H1 (cell line): ENCODE measurements around the gene API5. TPM values are rescaled to one million over a fixed set of nuclear protein-coding genes. Genes with fewer than 3 reads are reported as not detected.

Experiments
- CTCF ChIA-PET: fragments of 300-600 bp; sonication (Branson Sonifier 250); formaldehyde crosslinking; loops from one replicate; lab custom pipeline; 2021; ENCODE audit not compliant: partially characterized antibody; lab: Charles Lee
- POLR2A ChIA-PET: fragments of 300-600 bp; sonication (Branson Sonifier 250); formaldehyde crosslinking; loops from one replicate; lab custom pipeline; 2021; ENCODE audit warnings: inconsistent platforms; ENCODE audit not compliant: partially characterized antibody; lab: Charles Lee
- DNase-seq, 2 experiments: peaks; one replicate each; pipeline versions ENCODE4 v3.0.0 to v3.0.0-alpha.2; 2010 to 2022; ENCODE audit warnings: low spot score in 2 of 2, low read depth in 1 of 2, mixed read lengths in 1 of 2
- FAIRE-seq: peaks from 2 replicates; lab custom pipeline; 2011; peaks lifted over from hg19 to GRCh38; lab: Jason Lieb, UNC
- H2AFZ ChIP-seq: 2 replicates; pipeline ENCODE4 v1.8.1; 2012; ENCODE audit warnings: low read length, inconsistent platforms
- H2AK5ac ChIP-seq: 2 replicates; pipeline ENCODE4 v1.6.1; 2013; ENCODE audit warnings: low read depth, low read length
- H2BK120ac ChIP-seq: replicated peaks from 2 replicates; pipeline ENCODE3; 2013; ENCODE audit warnings: low read depth, low read length, inconsistent platforms
- H2BK12ac ChIP-seq: 2 replicates; pipeline ENCODE4 v1.6.1; 2013; ENCODE audit warnings: low read depth, low read length
- H2BK15ac ChIP-seq: 2 replicates; pipeline ENCODE4 v1.6.1; 2013; ENCODE audit warnings: low read length
- H2BK20ac ChIP-seq: 2 replicates; pipeline ENCODE4 v1.6.1; 2013; ENCODE audit warnings: low read length
- H2BK5ac ChIP-seq: 2 replicates; pipeline ENCODE4 v1.6.1; 2013; ENCODE audit warnings: low read depth, low read length
- H3K14ac ChIP-seq: 2 replicates; pipeline ENCODE4 v1.6.1; 2013; ENCODE audit warnings: inconsistent platforms; ENCODE audit not compliant: insufficient read length
- H3K18ac ChIP-seq: 2 replicates; pipeline ENCODE4 v1.6.1; 2013; ENCODE audit warnings: low read length; ENCODE audit errors: extremely low read depth
- H3K23ac ChIP-seq: 2 replicates; pipeline ENCODE4 v1.6.1; 2013; ENCODE audit warnings: inconsistent platforms; ENCODE audit not compliant: insufficient read length
- H3K23me2 ChIP-seq: 2 replicates; pipeline ENCODE4 v1.6.1; 2013; ENCODE audit warnings: low read depth, low read length
- H3K27ac ChIP-seq: 2 replicates; pipeline ENCODE4 v1.6.1; 2011; ENCODE audit warnings: low read depth, low read length, inconsistent platforms
- H3K27me3 ChIP-seq, 4 experiments: replicated peaks in 1 of 4; 1 replicate in 1 of 4; 2 replicates in 3 of 4; pipeline versions ENCODE4 v1.6.1 to v1.8.1; 2011 to 2013; ENCODE audit warnings: low read length in 3 of 4, mild to moderate bottlenecking in 3 of 4, inconsistent platforms in 2 of 4, mixed read lengths in 2 of 4, moderate library complexity in 1 of 4; ENCODE audit not compliant: control insufficient read depth in 3 of 4, insufficient read depth in 3 of 4; ENCODE audit errors: extremely low read depth in 1 of 4
- H3K36me3 ChIP-seq, 4 experiments: 2 replicates each; pipeline versions ENCODE4 v1.6.1 to v1.8.1; 2011 to 2013; ENCODE audit warnings: mild to moderate bottlenecking in 4 of 4, low read length in 3 of 4, moderate library complexity in 2 of 4, control low read depth in 1 of 4, inconsistent platforms in 1 of 4; ENCODE audit not compliant: insufficient read depth in 4 of 4, control insufficient read depth in 2 of 4
- H3K4ac ChIP-seq: replicated peaks from 2 replicates; pipeline ENCODE3; 2013; ENCODE audit warnings: low read length, low read depth, mixed read lengths, inconsistent platforms; ENCODE audit not compliant: insufficient read length
- H3K4me1 ChIP-seq, 4 experiments: replicated peaks in 1 of 4; 1 replicate in 1 of 4; 2 replicates in 3 of 4; pipeline versions ENCODE4 v1.6.1 to v1.8.1; 2011 to 2013; ENCODE audit warnings: low read length in 3 of 4, inconsistent platforms in 2 of 4, mixed read lengths in 1 of 4; ENCODE audit not compliant: insufficient read depth in 4 of 4, control insufficient read depth in 3 of 4
- H3K4me2 ChIP-seq, 2 experiments: 2 replicates each; pipeline versions ENCODE4 v1.6.1 to v1.8.1; 2011 to 2013; ENCODE audit warnings: low read depth in 2 of 2, low read length in 2 of 2, control low read depth in 1 of 2, inconsistent platforms in 1 of 2, mild to moderate bottlenecking in 1 of 2; ENCODE audit not compliant: insufficient read depth in 1 of 2
- H3K4me3 ChIP-seq, 4 experiments: fragments of 200-600, 300-600 bp in 1 of 4; sonication (generic), shearing (Covaris generic), sonication (Bioruptor Twin) in 1 of 4; 2 replicates each; pipeline versions ENCODE4 v1.5.1 to v1.8.1; 2011 to 2016; ENCODE audit warnings: low read length in 4 of 4, low read depth in 3 of 4, control low read depth in 2 of 4, inconsistent platforms in 2 of 4, mild to moderate bottlenecking in 2 of 4, mixed read lengths in 1 of 4, moderate library complexity in 1 of 4; ENCODE audit not compliant: insufficient read depth in 2 of 4; ENCODE audit errors: extremely low read depth in 1 of 4
- H3K56ac ChIP-seq: replicated peaks from 2 replicates; pipeline ENCODE3; 2013; ENCODE audit warnings: low read depth, mild to moderate bottlenecking, mixed read lengths, low read length, inconsistent platforms; ENCODE audit not compliant: insufficient read length
- H3K79me1 ChIP-seq: 2 replicates; pipeline ENCODE4 v1.6.1; 2013; ENCODE audit warnings: low read depth, low read length, control low read depth
- H3K79me2 ChIP-seq, 2 experiments: 2 replicates each; pipeline versions ENCODE4 v1.6.1 to v1.8.1; 2012 to 2013; ENCODE audit warnings: low read length in 2 of 2, mild to moderate bottlenecking in 2 of 2, inconsistent platforms in 1 of 2; ENCODE audit not compliant: insufficient read depth in 2 of 2, control insufficient read depth in 1 of 2
- H3K9ac ChIP-seq, 4 experiments: replicated peaks in 1 of 4; 1 replicate in 1 of 4; 2 replicates in 3 of 4; pipeline versions ENCODE4 v1.6.1 to v1.8.1; 2011 to 2013; ENCODE audit warnings: low read depth in 3 of 4, low read length in 3 of 4, control low read depth in 2 of 4, mild to moderate bottlenecking in 2 of 4, moderate library complexity in 2 of 4, inconsistent platforms in 1 of 4; ENCODE audit errors: extremely low read depth in 1 of 4
- H3K9me3 ChIP-seq, 2 experiments: 2 replicates each; pipeline versions ENCODE4 v1.6.1 to v1.8.1; 2012 to 2013; ENCODE audit warnings: mild to moderate bottlenecking in 2 of 2, moderate library complexity in 2 of 2, control low read depth in 1 of 2, inconsistent platforms in 1 of 2, low read depth in 1 of 2, low read length in 1 of 2, mixed read lengths in 1 of 2; ENCODE audit not compliant: insufficient read depth in 2 of 2
- H4K20me1 ChIP-seq, 2 experiments: replicated peaks in 1 of 2; 2 replicates each; pipeline versions ENCODE3 to v1.8.1; 2011 to 2013; ENCODE audit warnings: inconsistent platforms in 2 of 2, low read length in 2 of 2, mild to moderate bottlenecking in 1 of 2; ENCODE audit not compliant: insufficient read depth in 2 of 2, control insufficient read depth in 1 of 2
- H4K5ac ChIP-seq: 2 replicates; pipeline ENCODE4 v1.6.1; 2013; ENCODE audit warnings: low read length, low read depth, mixed read lengths, inconsistent platforms; ENCODE audit not compliant: insufficient read length
- H4K8ac ChIP-seq: 2 replicates; pipeline ENCODE4 v1.8.0; 2013; ENCODE audit warnings: mild to moderate bottlenecking, moderate library complexity, low read length, inconsistent platforms; ENCODE audit not compliant: insufficient read depth; ENCODE audit errors: extremely low read depth
- H4K91ac ChIP-seq: replicated peaks from 2 replicates; pipeline ENCODE3; 2013; ENCODE audit warnings: low read length, mixed read lengths, inconsistent platforms; ENCODE audit not compliant: insufficient read length
- JUND ChIP-seq: IDR thresholded peaks from 2 replicates; pipeline ENCODE4 v1.6.1; 2011; ENCODE audit warnings: mild to moderate bottlenecking, improper control_type of control experiment, low read length
- TEAD4 ChIP-seq: IDR thresholded peaks from 2 replicates; pipeline ENCODE4 v1.6.1; 2012; ENCODE audit warnings: low read depth, low read length, inconsistent platforms, mixed read lengths
- WGBS, 2 experiments: shearing (Covaris generic) in 1 of 2; methylation state at CpG; one replicate each; pipeline versions ENCODE4 v1.1.6 to v1.1.7; 2013 to 2015; ENCODE audit warnings: low lambda C conversion rate in 2 of 2, mixed read lengths in 2 of 2, inconsistent platforms in 1 of 2, low coverage in 1 of 2, missing lambda C conversion rate in 1 of 2; ENCODE audit not compliant: insufficient replicate concordance in 2 of 2, insufficient coverage in 1 of 2, insufficient read length in 1 of 2; ENCODE audit errors: extremely low coverage in 1 of 2, missing lambda C conversion rate in 1 of 2; 5-methylcytosine and 5-hydroxymethylcytosine counted together
- polyA plus RNA-seq, 7 experiments: library from polyadenylated mRNA; depleted of rRNA in 3 of 7; stranded (reverse) in 5 of 7; unstranded in 2 of 7; fragments of >200 nt in 5 of 7; fragments of 200-250 nt in 2 of 7; gene quantifications; 1 replicate in 5 of 7; 2 replicates in 1 of 7; 4 replicates in 1 of 7; pipeline versions ENCODE4 v1.2.1 to v1.2.3, GENCODE V29; 2011 to 2013; ENCODE audit warnings: missing spikeins in 2 of 7, mixed read lengths in 2 of 7
- total RNA-seq: library from RNA; stranded (reverse); fragmentation: NEBNext Ultra II Directional; extraction: Animal tissue kit (Norgen Biotek cat#: 25700); gene quantifications from 2 replicates; pipeline ENCODE4 v1.2.1, GENCODE V29; 2021

Gene API5
- total and polyA plus RNA-seq, 2 of the 8 experiments (the other 6 are each of a cell fraction or from before 2014, with no cell fraction given) = 39.1 to 155 TPM

- no peak for DNase-seq
- H3K23me2 ChIP-seq = no peaks in the 10 kb centered on the region
Observed at GRCh38 chr11:43285826-43286225, 26.0 kb upstream of the API5 start.

More at GRCh38 chr11:43285826-43286225, 26.0 kb upstream of the API5 start:
- Histone ChIP-seq H2BK12ac (no peak overlapping the region), H3K56ac (no peak overlapping the region), H3K27ac (no peak overlapping the region), H4K5ac (no peak overlapping the region), H3K14ac (no peak overlapping the region), H3K79me2 (no peaks in the 10 kb centered on the region), H3K4ac (no peak overlapping the region), H2BK120ac (no peak overlapping the region), H3K18ac (no peak overlapping the region), H3K9me3 (no peaks in the 10 kb centered on the region), H4K91ac (no peak overlapping the region), H2AK5ac (no peak overlapping the region), H3K4me2 (no peak overlapping the region), H2BK20ac (no peak overlapping the region), H2BK5ac (no peak overlapping the region), H3K36me3 (no peaks in the 10 kb centered on the region), H3K27me3 (no peaks in the 10 kb centered on the region), H3K23ac (no peak overlapping the region), H3K79me1 (no peaks in the 10 kb centered on the region), H2AFZ (peak overlapping the region; percentile 21; the same call in 1 of the 2 replicates), H2BK15ac (no peak overlapping the region), H4K20me1 (no peaks in the 10 kb centered on the region), H3K4me1 (peaks cover 0 to 4% (median 0%) of the 10 kb centered on the region in 4 experiments; a peak in 1 of 7 replicates), H3K9ac (no peak overlapping the region), H3K4me3 (no peak overlapping the region), H4K8ac (no peak overlapping the region)
- FAIRE-seq = no peak
- 93% methylated on average over 4 of the region's 4 CpGs; no CpG with 5 or more reads in 1 of the 2 experiments for WGBS, 2 experiments
- no peak for TF ChIP-seq TEAD4
- TF ChIP-seq JUND = peak; percentile 23; the same call in 1 of the 2 replicates
- ChIA-PET CTCF (no interaction called here), POLR2A (no interaction called here)
